IMR-90 (cell line): ENCODE measurements around the gene FAM171A1. TPM values are rescaled to one million over a fixed set of nuclear protein-coding genes. Genes with fewer than 3 reads are reported as not detected.

Experiments used
- ATAC-seq: fragments of 200-7000 bp; cut with Tn5 transposase; 2 replicates; pipeline ENCODE4 v1.9.1; 2020; ENCODE audit warnings: low read depth, mild to moderate bottlenecking, moderate library complexity
- BruUV-seq: library from RNA; stranded (reverse); fragments of 400-500 nt; replicated peaks from 2 replicates; lab custom pipeline; 2021; lab: Mats Ljungman, UMichigan
- CTCF ChIA-PET: fragments of 300-600 bp; formaldehyde crosslinking; extraction: SDS; loops from one replicate; lab custom pipeline; 2021; ENCODE audit warnings: antibody characterized with exemption; lab: Yijun Ruan, JAX
- POLR2A ChIA-PET: fragments of 300-600 bp; sonication (Branson Sonifier 250); formaldehyde crosslinking; loops from one replicate; lab custom pipeline; 2022; ENCODE audit warnings: antibody characterized with exemption; ENCODE audit not compliant: unreplicated experiment; lab: Charles Lee
- DNase-seq: peaks from one replicate; pipeline ENCODE4 v3.0.0; 2013
- H2AFZ ChIP-seq: replicated peaks from 2 replicates; pipeline ENCODE3; 2013; ENCODE audit warnings: low read length, mild to moderate bottlenecking; ENCODE audit not compliant: poor library complexity
- H2AK5ac ChIP-seq: 2 replicates; pipeline ENCODE4 v1.6.1; 2013; ENCODE audit warnings: low read depth, low read length, inconsistent platforms
- H2AK9ac ChIP-seq: replicated peaks from 2 replicates; pipeline ENCODE3; 2013; ENCODE audit warnings: mild to moderate bottlenecking, low read depth, low read length, moderate library complexity; ENCODE audit not compliant: poor library complexity
- H2BK120ac ChIP-seq: 2 replicates; pipeline ENCODE4 v1.6.1; 2013; ENCODE audit warnings: low read depth, low read length, inconsistent platforms
- H2BK15ac ChIP-seq: 3 replicates; pipeline ENCODE4 v1.6.1; 2013; ENCODE audit warnings: low read depth, low read length, inconsistent platforms
- H2BK20ac ChIP-seq: 2 replicates; pipeline ENCODE4 v1.6.1; 2013; ENCODE audit warnings: low read depth, mild to moderate bottlenecking, inconsistent platforms, low read length, moderate library complexity
- H2BK5ac ChIP-seq: 2 replicates; pipeline ENCODE4 v1.6.1; 2013; ENCODE audit warnings: mild to moderate bottlenecking, low read depth, low read length, inconsistent platforms; ENCODE audit not compliant: poor library complexity, severe bottlenecking
- H3K14ac ChIP-seq: replicated peaks from 2 replicates; pipeline ENCODE4 v1.6.1; 2013; ENCODE audit warnings: low read depth, low read length, inconsistent platforms
- H3K18ac ChIP-seq: 2 replicates; pipeline ENCODE4 v1.6.1; 2013; ENCODE audit warnings: low read depth, low read length, control low read depth
- H3K23ac ChIP-seq: 2 replicates; pipeline ENCODE4 v1.6.1; 2013; ENCODE audit warnings: low read depth, low read length, inconsistent platforms
- H3K27ac ChIP-seq: 2 replicates; pipeline ENCODE4 v1.5.1; 2013; ENCODE audit warnings: mild to moderate bottlenecking, control low read depth, low read length; ENCODE audit not compliant: insufficient read depth
- H3K27me3 ChIP-seq: 2 replicates; pipeline ENCODE4 v1.6.1; 2013; ENCODE audit warnings: low read length; ENCODE audit not compliant: control insufficient read depth, insufficient read depth
- H3K36me3 ChIP-seq: 2 replicates; pipeline ENCODE4 v1.6.1; 2013; ENCODE audit warnings: low read length, mixed read lengths; ENCODE audit not compliant: control insufficient read depth, insufficient read depth
- H3K4ac ChIP-seq: 2 replicates; pipeline ENCODE4 v1.6.1; 2013; ENCODE audit warnings: low read depth, low read length, inconsistent platforms
- H3K4me1 ChIP-seq: 2 replicates; pipeline ENCODE4 v1.6.1; 2013; ENCODE audit warnings: low read length, mixed read lengths; ENCODE audit not compliant: control insufficient read depth, insufficient read depth
- H3K4me2 ChIP-seq: 2 replicates; pipeline ENCODE4 v1.6.1; 2013; ENCODE audit warnings: low read depth, mild to moderate bottlenecking, control low read depth, low read length, moderate library complexity
- H3K4me3 ChIP-seq: 2 replicates; pipeline ENCODE4 v1.5.1; 2013; ENCODE audit warnings: low read depth, mild to moderate bottlenecking, control low read depth, low read length, moderate library complexity; ENCODE audit not compliant: insufficient read depth
- H3K56ac ChIP-seq: 2 replicates; pipeline ENCODE4 v1.6.1; 2013; ENCODE audit warnings: low read length, inconsistent platforms; ENCODE audit not compliant: insufficient read depth; ENCODE audit errors: extremely low read depth
- H3K79me1 ChIP-seq, 2 experiments: 2 replicates each; pipeline ENCODE4 v1.6.1; 2013; ENCODE audit warnings: low read length in 2 of 2, inconsistent platforms in 1 of 2, low read depth in 1 of 2
- H3K9ac ChIP-seq: 2 replicates; pipeline ENCODE4 v1.6.1; 2013; ENCODE audit warnings: low read depth, low read length, control low read depth
- H3K9me1 ChIP-seq: 2 replicates; pipeline ENCODE4 v1.6.1; 2013; ENCODE audit warnings: low read length, inconsistent platforms; ENCODE audit not compliant: insufficient read depth
- H3K9me3 ChIP-seq: 2 replicates; pipeline ENCODE4 v1.6.1; 2013; ENCODE audit warnings: low read length; ENCODE audit not compliant: control insufficient read depth, insufficient read depth
- H4K20me1 ChIP-seq: 2 replicates; pipeline ENCODE4 v1.6.1; 2013; ENCODE audit warnings: low read length, inconsistent platforms; ENCODE audit not compliant: insufficient read depth
- H4K5ac ChIP-seq: 2 replicates; pipeline ENCODE4 v1.6.1; 2013; ENCODE audit warnings: mild to moderate bottlenecking, low read depth, low read length, control low read depth
- H4K8ac ChIP-seq, 2 experiments: 2 replicates each; pipeline ENCODE4 v1.6.1; 2013; ENCODE audit warnings: low read depth in 2 of 2, low read length in 2 of 2, control low read depth in 1 of 2, inconsistent platforms in 1 of 2
- H4K91ac ChIP-seq: 2 replicates; pipeline ENCODE4 v1.6.1; 2013; ENCODE audit warnings: low read depth, low read length, inconsistent platforms; ENCODE audit not compliant: insufficient read depth
- BHLHE40 ChIP-seq: fragments of 150-350 bp; IDR thresholded peaks from 2 replicates; pipeline ENCODE4 v1.6.1; 2016; ENCODE audit warnings: mild to moderate bottlenecking, low read depth, low read length
- CEBPB ChIP-seq: IDR thresholded peaks from 2 replicates; pipeline ENCODE4 v1.6.1; 2012; ENCODE audit warnings: low read depth, low read length, improper control_type of control experiment
- CHD1 ChIP-seq: IDR thresholded peaks from 2 replicates; pipeline ENCODE4 v1.6.1; 2012; ENCODE audit warnings: low read depth, low read length, improper control_type of control experiment
- FOS ChIP-seq: fragments of 150-350 bp; IDR thresholded peaks from 2 replicates; pipeline ENCODE4 v1.6.1; 2016; ENCODE audit warnings: low read depth, low read length
- MAFK ChIP-seq: IDR thresholded peaks from 2 replicates; pipeline ENCODE4 v1.6.1; 2012; ENCODE audit warnings: low read depth, low read length, improper control_type of control experiment
- MAZ ChIP-seq: IDR thresholded peaks from 2 replicates; pipeline ENCODE4 v1.6.1; 2012; ENCODE audit warnings: low read depth, mild to moderate bottlenecking, low read length, improper control_type of control experiment, moderate library complexity, borderline replicate concordance
- MXI1 ChIP-seq: IDR thresholded peaks from 2 replicates; pipeline ENCODE4 v1.6.1; 2012; ENCODE audit warnings: low read depth, mild to moderate bottlenecking, low read length, moderate library complexity, borderline replicate concordance
- NFE2L2 ChIP-seq: fragments of 150-350 bp; IDR thresholded peaks from 2 replicates; pipeline ENCODE4 v1.6.1; 2016; ENCODE audit warnings: low read depth, mild to moderate bottlenecking, low read length
- POLR2A ChIP-seq: IDR thresholded peaks from 2 replicates; pipeline ENCODE4 v1.6.1; 2012; ENCODE audit warnings: mild to moderate bottlenecking, low read depth, low read length
- RAD21 ChIP-seq: IDR thresholded peaks from 2 replicates; pipeline ENCODE4 v1.6.1; 2012; ENCODE audit warnings: low read length, improper control_type of control experiment
- RCOR1 ChIP-seq: IDR thresholded peaks from 2 replicates; pipeline ENCODE4 v1.6.1; 2012; ENCODE audit warnings: mild to moderate bottlenecking, low read length, improper control_type of control experiment; ENCODE audit not compliant: insufficient replicate concordance
- RFX5 ChIP-seq: IDR thresholded peaks from 2 replicates; pipeline ENCODE4 v1.8.0; 2012; ENCODE audit warnings: low read depth, mild to moderate bottlenecking, low read length, moderate library complexity
- SMC3 ChIP-seq: fragments of 150-350 bp; IDR thresholded peaks from 2 replicates; pipeline ENCODE4 v1.6.1; 2016; ENCODE audit warnings: low read depth, mild to moderate bottlenecking, antibody characterized with exemption, low read length, moderate library complexity
- WGBS, 2 experiments: methylation state at CpG; one replicate each; pipeline versions ENCODE4 v1.1.5 to v1.1.7; 2013; ENCODE audit warnings: missing lambda C conversion rate in 2 of 2; ENCODE audit not compliant: insufficient read length in 1 of 2; ENCODE audit errors: extremely low coverage in 2 of 2; 5-methylcytosine and 5-hydroxymethylcytosine counted together
- dilution Hi-C: fragments of 300-500 bp; cut with HindIII; formaldehyde crosslinking; loops from one replicate; pipeline ENCODE4 v1.14.3; 2018; ENCODE audit warnings: low sequenced_read_pairs; ENCODE audit not compliant: unreplicated experiment
- in situ Hi-C: fragments of 300-500 bp; cut with MboI; formaldehyde crosslinking; loops from 3 replicates; pipeline ENCODE4 v1.14.3; 2019; ENCODE audit warnings: low sequenced_read_pairs, inconsistent platforms, mixed read lengths
- intact Hi-C: fragments of 100-400 bp; cut with micrococcal nuclease; formaldehyde crosslinking; loops from 2 replicates; pipeline ENCODE4 v1.10.0; 2022
- polyA plus RNA-seq, 3 experiments: library from polyadenylated mRNA; depleted of rRNA; stranded (reverse); fragments of >200 nt; gene quantifications; 2 replicates each; pipeline ENCODE4 v1.2.3, GENCODE V29; 2012; ENCODE audit warnings: low replicate concordance in 1 of 3
- total RNA-seq: library from RNA; depleted of rRNA; stranded (reverse); fragments of >200 nt; gene quantifications from 2 replicates; pipeline ENCODE4 v1.2.3, GENCODE V29; 2012
- TF ChIP-seq, protein P1 (sequence below): fragments of 150-350 bp; IDR thresholded peaks from 2 replicates; pipeline ENCODE4 v1.6.1; 2017; ENCODE audit warnings: mild to moderate bottlenecking, antibody characterized with exemption, low read length, low read depth
- TF ChIP-seq, protein P2 (sequence below): conservative IDR thresholded peaks from 2 replicates; pipeline ENCODE4 v1.5.1; 2012; ENCODE audit warnings: mild to moderate bottlenecking, low read depth, low read length, improper control_type of control experiment
- TF ChIP-seq, protein P3 (sequence below): fragments of 150-350 bp; IDR thresholded peaks from 2 replicates; pipeline ENCODE4 v1.6.1; 2016; ENCODE audit warnings: low read depth, mild to moderate bottlenecking, low read length, moderate library complexity, borderline replicate concordance

The FAM171A1 gene
- total and polyA plus RNA-seq, 2 of the 4 experiments (the other 2 are of a cell fraction): 20.3 to 30.6 TPM

DNA sequence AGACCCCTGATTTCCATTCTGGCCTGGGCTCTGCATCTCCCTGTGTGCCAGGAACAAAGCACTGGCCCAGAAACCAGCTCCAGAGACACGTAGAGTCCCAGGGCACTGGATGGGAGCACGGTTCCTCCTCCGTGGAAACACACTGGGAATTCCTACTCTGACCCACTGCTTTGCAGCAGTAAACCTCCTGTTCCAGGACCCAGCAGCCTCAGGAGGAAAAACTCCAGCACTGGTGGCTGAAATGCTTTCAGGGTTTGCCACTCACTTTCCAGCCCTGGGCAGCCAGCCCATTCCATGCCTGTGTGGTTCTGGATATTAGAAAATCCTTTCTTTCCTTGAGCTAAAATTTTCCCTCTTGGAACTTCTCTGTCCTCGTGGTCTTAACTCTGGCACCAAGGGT is 58.0 kb downstream of the FAM171A1 start:
- Histone ChIP-seq H4K8ac (no peak overlapping the region), H4K91ac (no peak overlapping the region), H3K56ac (no peak overlapping the region), H2AK5ac (no peak overlapping the region), H2BK120ac (no peak overlapping the region), H3K27ac (no peak overlapping the region), H3K9me3 (no peaks in the 10 kb centered on the region), H3K79me1 (peaks cover 12 to 21% of the 10 kb centered on the region in 2 experiments; a peak in 3 of 4 replicates), H2BK5ac (no peak overlapping the region), H3K4me1 (peaks cover 8% of the 10 kb centered on the region), H3K4me2 (no peak overlapping the region), H3K23ac (peak overlapping the region; percentile 42; the same call in 1 of the 2 replicates), H3K27me3 (no peaks in the 10 kb centered on the region), H3K9ac (no peak overlapping the region), H2AFZ (peak overlapping the region; percentile 26), H3K4me3 (no peak overlapping the region), H3K36me3 (no peaks in the 10 kb centered on the region), H3K4ac (no peak overlapping the region), H3K14ac (no peak overlapping the region), H2AK9ac (no peak overlapping the region), H2BK20ac (no peak overlapping the region), H3K18ac (no peak overlapping the region), H4K20me1 (peaks cover 2% of the 10 kb centered on the region; the same call in 1 of the 2 replicates), H4K5ac (no peak overlapping the region), H2BK15ac (no peak overlapping the region), H3K9me1 (peaks cover 5% of the 10 kb centered on the region; the same call in 1 of the 2 replicates)
- peak; percentile 37; the same call in 1 of the 2 replicates for ATAC-seq
- no peak for DNase-seq
- intact Hi-C loops: no loop called here
- dilution Hi-C loops: no loop called here
- CTCF ChIA-PET: interaction anchor here (0.6 to 0.7 kb wide), 2 partner anchors 146 to 1300 kb away, joined by 3 to 4 read pairs; no protein-coding TSS in a partner anchor
- POLR2A ChIA-PET: no interaction called here
- in situ Hi-C loops: no loop called here
- TF ChIP-seq, protein P1, sequence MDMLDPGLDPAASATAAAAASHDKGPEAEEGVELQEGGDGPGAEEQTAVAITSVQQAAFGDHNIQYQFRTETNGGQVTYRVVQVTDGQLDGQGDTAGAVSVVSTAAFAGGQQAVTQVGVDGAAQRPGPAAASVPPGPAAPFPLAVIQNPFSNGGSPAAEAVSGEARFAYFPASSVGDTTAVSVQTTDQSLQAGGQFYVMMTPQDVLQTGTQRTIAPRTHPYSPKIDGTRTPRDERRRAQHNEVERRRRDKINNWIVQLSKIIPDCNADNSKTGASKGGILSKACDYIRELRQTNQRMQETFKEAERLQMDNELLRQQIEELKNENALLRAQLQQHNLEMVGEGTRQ: no peak
- no peak for TF ChIP-seq SMC3
- TF ChIP-seq MAFK: no peak
- TF ChIP-seq CEBPB: no peak
- TF ChIP-seq, protein P2, sequence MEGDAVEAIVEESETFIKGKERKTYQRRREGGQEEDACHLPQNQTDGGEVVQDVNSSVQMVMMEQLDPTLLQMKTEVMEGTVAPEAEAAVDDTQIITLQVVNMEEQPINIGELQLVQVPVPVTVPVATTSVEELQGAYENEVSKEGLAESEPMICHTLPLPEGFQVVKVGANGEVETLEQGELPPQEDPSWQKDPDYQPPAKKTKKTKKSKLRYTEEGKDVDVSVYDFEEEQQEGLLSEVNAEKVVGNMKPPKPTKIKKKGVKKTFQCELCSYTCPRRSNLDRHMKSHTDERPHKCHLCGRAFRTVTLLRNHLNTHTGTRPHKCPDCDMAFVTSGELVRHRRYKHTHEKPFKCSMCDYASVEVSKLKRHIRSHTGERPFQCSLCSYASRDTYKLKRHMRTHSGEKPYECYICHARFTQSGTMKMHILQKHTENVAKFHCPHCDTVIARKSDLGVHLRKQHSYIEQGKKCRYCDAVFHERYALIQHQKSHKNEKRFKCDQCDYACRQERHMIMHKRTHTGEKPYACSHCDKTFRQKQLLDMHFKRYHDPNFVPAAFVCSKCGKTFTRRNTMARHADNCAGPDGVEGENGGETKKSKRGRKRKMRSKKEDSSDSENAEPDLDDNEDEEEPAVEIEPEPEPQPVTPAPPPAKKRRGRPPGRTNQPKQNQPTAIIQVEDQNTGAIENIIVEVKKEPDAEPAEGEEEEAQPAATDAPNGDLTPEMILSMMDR: no peak
- TF ChIP-seq MXI1: no peak
- no peak for TF ChIP-seq NFE2L2
- TF ChIP-seq POLR2A: no peak
- TF ChIP-seq CHD1: no peak
- no peak for TF ChIP-seq BHLHE40
- TF ChIP-seq, protein P3, sequence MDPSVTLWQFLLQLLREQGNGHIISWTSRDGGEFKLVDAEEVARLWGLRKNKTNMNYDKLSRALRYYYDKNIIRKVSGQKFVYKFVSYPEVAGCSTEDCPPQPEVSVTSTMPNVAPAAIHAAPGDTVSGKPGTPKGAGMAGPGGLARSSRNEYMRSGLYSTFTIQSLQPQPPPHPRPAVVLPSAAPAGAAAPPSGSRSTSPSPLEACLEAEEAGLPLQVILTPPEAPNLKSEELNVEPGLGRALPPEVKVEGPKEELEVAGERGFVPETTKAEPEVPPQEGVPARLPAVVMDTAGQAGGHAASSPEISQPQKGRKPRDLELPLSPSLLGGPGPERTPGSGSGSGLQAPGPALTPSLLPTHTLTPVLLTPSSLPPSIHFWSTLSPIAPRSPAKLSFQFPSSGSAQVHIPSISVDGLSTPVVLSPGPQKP: no peak
- no peak for TF ChIP-seq RCOR1
- TF ChIP-seq FOS: no peak
- TF ChIP-seq MAZ: no peak
- TF ChIP-seq RFX5: no peak
- TF ChIP-seq RAD21: no peak
- 100% methylated on average over 1 of the region's 4 CpGs; no CpG with 5 or more reads in 1 of the 2 experiments for WGBS, 2 experiments
- no TSS peak for BruUV-seq
